Activated T-helper 9 cell treated with anti-CD3 and anti-CD28 coated beads, Interleukin-2, amount 50 U/mL, for 16 hours (primary cell): Measurements from ENCODE around the gene CCDC177.
"Not testable (repeated sequence)": the region's sequence is repeated elsewhere in the genome, so short reads cannot be mapped to it uniquely, and the experiment has no call there.

Experiments used
- DNase-seq: peaks from one replicate; pipeline ENCODE4 v3.0.0-alpha.2; 2020; ENCODE audit warnings: low read depth

CCDC177 gene

GRCh38 chr14:69599431-69599830, 24.8 kb upstream of the CCDC177 start:
- not testable (repeated sequence) for DNase-seq

GRCh38 chr14:69595336-69595735, 20.7 kb upstream of the CCDC177 start:
- no peak for DNase-seq

- DNase-seq: no peak
These were observed 20.2 kb upstream of the CCDC177 start for GRCh38 chr14:69594846-69595245.

GRCh38 chr14:69593018-69593677, 18.5 kb upstream of the CCDC177 start:
- no peak for DNase-seq

DNA sequence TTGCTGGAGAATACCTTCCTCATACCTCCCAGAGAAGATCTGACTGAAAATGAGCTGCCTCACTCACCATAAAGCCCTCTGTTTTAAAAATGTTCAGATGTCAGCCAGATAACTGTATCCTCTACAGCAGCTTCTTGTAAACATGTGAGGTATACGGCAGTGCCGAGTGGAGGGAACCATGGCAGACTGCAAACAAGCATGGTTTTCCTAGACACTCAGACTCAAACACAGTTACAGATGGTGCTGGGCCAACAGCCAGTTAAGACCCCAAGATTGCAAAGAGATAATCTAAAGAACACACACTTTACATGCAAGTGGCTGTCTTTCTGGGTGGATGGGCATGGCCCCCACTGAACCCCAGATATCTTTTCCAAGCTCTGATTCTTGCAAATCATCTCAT, 16.6 kb upstream of the CCDC177 start:
- no peak for DNase-seq

DNA sequence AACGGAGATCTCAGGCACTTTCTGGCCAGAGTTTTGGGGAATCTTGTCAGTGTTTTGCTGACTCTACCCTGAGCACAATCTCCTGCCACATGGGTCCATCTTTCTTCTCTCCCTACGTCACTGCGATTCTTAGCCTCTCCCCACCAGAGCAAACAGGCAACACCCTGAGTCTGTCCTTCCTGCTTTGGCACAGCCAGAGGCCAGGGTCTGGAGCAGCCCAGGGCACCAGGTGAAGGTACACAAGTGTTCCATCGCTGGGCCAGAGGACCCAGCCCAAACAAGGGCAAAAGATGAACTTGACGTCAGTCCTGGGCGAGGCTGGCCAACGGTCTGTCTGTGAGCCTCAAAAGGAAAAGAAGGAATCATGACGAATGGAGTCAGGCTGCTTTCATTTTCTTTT, 12.7 kb upstream of the CCDC177 start:
- DNase-seq: no peak

- no peak for DNase-seq
These were observed 11.7 kb upstream of the CCDC177 start for GRCh38 chr14:69586404-69586803.

GRCh38 chr14:69584389-69584788, 9.7 kb upstream of the CCDC177 start:
- no peak for DNase-seq

DNA sequence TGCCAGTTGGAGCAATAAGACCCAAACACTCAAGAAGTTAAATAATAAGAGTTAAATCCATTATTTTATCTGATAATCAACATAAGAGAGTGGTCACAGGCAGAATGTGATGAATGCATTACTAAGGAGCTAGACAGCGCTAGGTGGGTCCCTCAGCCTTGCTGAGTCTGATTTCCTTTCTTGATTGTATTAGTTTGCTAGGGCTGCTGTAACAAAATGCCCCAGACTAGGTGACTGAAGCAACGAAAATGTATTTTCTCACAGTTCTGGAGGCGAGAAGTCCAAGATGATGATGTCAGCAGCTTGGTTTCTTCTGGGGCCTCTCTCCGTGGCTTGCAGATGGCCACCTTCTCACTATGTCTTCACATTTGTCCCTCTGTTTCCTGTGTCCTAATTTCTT, 8.2 kb upstream of the CCDC177 start:
- DNase-seq: no peak

GRCh38 chr14:69582212-69582611, 7.5 kb upstream of the CCDC177 start:
- DNase-seq: no peak

DNA sequence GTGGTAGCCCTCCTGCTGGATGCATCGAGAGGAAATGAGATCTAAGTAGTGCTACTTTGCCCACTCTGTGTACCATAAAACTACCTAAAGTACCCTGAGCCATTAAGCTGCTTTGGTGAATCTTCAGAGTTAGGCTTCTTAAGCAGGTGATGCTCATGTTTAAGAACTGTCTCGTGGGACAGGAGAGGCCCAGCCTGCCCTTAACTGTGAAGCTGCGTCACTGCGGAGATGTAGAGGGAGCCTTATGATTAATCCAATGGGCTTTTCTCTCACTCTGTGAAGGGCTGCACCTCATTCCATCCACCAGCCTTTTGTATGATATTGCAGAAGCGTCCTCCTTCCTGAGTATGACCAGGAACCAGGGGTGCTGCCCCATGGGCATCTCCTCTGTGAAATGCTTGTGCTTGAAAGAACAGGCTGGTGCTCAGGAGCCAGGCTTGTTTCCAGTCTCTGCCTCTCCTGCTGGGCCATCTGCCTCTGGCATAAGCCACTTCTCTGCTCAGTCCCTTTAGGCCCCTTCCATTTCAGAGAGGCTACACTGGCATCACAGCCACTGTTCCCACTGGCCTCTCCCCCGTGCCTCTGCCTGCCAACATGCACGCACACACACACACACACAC, 6.8 kb upstream of the CCDC177 start:
- no peak for DNase-seq

- DNase-seq: no peak
These were observed 5.4 kb upstream of the CCDC177 start for GRCh38 chr14:69580009-69580577.

DNA sequence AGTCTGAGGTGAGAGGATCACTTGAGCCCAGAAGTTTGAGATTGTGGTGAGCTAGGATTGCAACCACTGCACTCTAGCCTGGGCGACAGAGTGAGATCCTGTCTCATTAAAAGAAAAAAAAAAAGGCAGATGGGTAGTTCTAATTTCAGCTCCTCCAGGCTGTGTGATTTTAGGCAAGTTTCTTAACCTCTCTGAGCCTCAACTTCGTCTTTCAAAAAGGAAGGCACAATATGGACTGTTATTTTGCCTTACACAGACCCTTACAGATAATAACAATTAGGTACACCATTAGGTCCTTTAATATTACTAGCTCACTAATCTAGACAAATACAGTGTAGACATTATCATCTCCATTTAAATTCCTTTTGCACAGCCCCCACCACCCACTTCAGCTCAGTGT, 4.8 kb upstream of the CCDC177 start:
- no peak for DNase-seq

GRCh38 chr14:69574954-69575295, 254 bp upstream of the CCDC177 start:
- no peak for DNase-seq

DNA sequence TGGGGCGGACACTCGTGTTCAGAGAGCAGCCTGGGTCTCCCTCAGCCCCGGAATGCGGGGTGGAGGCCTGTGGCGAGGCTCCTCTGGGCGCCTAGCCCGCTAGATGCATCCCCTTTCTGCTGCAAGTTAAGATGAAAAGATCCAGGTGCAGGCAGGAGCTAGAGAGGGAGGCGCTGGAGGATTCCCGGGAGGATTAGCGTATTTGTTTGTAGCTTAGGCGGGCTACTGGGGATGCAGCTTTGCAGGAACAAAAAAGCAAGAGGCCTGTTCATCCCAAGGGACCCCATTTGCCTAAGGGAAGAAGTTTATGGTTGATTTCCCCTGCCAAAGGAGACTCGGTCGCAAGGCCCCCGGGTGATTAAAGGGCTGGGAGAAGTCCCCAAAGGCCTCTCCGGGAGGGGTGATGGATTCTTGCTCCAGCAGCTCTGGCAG, 824 bp downstream of the CCDC177 start:
- DNase-seq: no peak

GRCh38 chr14:69573205-69573830, 1.4 kb downstream of the CCDC177 start:
- no peak for DNase-seq

- DNase-seq: no peak
These were observed 1.9 kb downstream of the CCDC177 start for GRCh38 chr14:69572841-69573135.

- no peak for DNase-seq
These were observed 2.4 kb downstream of the CCDC177 start for GRCh38 chr14:69572030-69572840.

DNA sequence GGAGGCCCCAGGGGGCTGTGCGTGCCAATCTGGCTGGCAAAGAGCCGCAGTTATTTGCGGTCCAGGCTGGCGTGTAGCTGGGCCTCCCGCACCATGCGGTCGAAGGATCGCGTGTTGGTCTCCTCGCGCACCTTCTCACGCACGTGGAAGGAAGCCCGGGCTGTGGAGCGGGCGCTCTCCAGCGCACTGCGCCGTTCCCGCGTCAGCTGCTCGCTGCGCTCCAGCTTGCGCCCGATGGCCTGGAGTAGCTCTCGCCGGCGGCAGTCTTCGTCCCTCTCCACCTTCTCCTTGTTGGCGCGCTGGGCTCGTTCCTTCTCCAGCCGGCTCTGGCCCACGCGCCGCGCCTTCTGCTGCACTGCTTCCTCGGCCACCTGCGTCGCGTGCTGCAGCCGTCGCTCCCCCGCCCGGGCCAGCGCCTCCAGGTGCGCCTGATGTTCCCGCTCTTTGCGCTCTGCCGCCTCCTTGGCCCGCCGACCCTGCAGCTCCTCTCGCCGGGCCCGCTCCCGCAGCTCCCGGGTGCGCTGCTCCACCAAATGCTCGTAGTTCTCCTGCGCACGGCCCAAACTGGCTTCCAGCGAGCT, 3.1 kb downstream of the CCDC177 start:
- DNase-seq: no peak

- no peak for DNase-seq
These were observed 3.8 kb downstream of the CCDC177 start for GRCh38 chr14:69570836-69571330.

DNA sequence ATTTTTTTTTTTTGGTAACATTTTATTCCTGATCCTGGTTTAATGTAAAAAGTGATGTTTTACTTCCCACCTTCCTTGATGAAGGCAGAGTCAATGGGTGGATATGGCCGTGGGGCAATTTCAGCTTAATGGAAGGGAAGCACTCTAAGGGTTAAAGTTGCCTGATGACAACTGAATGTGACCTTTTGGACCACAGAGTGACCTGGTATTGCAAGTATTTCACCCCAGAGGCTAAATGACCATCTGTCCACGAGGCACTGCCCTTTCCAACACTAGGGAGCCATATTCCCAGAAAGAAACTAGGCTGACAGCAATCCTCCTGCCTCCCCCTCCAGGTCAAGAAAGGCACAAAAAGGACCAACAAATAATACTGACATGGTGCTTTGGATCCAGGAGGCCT, 4.8 kb downstream of the CCDC177 start:
- no peak for DNase-seq

- DNase-seq: no peak
These were observed 7.1 kb downstream of the CCDC177 start for GRCh38 chr14:69567563-69567962.
